ENCODE measurements around the gene COPE. TPM values are rescaled to one million over a fixed set of nuclear protein-coding genes. Genes with fewer than 3 reads are reported as not detected.

COPE gene
- total RNA-seq, 1 donor from 2014 or later = 141 TPM

GRCh38 chr19:18900700-18901481, 18.3 kb downstream of the COPE start:
- no peak for TF ChIP-seq CTCF (IDR thresholded peaks at IDR 0.05)
- intact Hi-C loops (cut with DNase I) = no loop called here
- Histone ChIP-seq H3K27me3 (peaks cover 7% of the 10 kb centered on the region), H3K9me3 (no peaks in the 10 kb centered on the region), H3K36me3 (peaks cover 57% of the 10 kb centered on the region), H3K27ac (no peak overlapping the region), H3K4me1 (no peaks in the 10 kb centered on the region), H3K4me3 (no peak overlapping the region)
- ATAC-seq (no peak), DNase-seq (peak; percentile 52)

GRCh38 chr19:18899624-18900560, 19.3 kb downstream of the COPE start:
- Histone ChIP-seq H3K9me3 (no peaks in the 10 kb centered on the region), H3K36me3 (peaks cover 47% of the 10 kb centered on the region), H3K27me3 (peaks cover 15% of the 10 kb centered on the region), H3K27ac (no peak overlapping the region), H3K4me1 (peaks cover 2% of the 10 kb centered on the region), H3K4me3 (no peak overlapping the region)
- ATAC-seq = no peak
- no peak for TF ChIP-seq CTCF (IDR thresholded peaks at IDR 0.05)
- intact Hi-C loops (cut with DNase I) = no loop called here
- DNase-seq = no peak

- DNase-seq (no peak), ATAC-seq (no peak)
- Histone ChIP-seq H3K4me3 (no peak overlapping the region), H3K9me3 (no peaks in the 10 kb centered on the region), H3K36me3 (peaks cover 38% of the 10 kb centered on the region), H3K27me3 (peaks cover 24% of the 10 kb centered on the region), H3K27ac (no peak overlapping the region), H3K4me1 (peaks cover 3% of the 10 kb centered on the region)
- no peak for TF ChIP-seq CTCF (IDR thresholded peaks at IDR 0.05)
- intact Hi-C loops (cut with DNase I) = no loop called here
Observed at GRCh38 chr19:18898607-18899408, 20.4 kb downstream of the COPE start.

- TF ChIP-seq CTCF (IDR thresholded peaks at IDR 0.05) = no peak
- Histone ChIP-seq H3K9me3 (no peaks in the 10 kb centered on the region), H3K27ac (no peak overlapping the region), H3K4me3 (no peak overlapping the region), H3K36me3 (peaks cover 32% of the 10 kb centered on the region), H3K4me1 (peaks cover 3% of the 10 kb centered on the region), H3K27me3 (peaks cover 24% of the 10 kb centered on the region)
- ATAC-seq (no peak), DNase-seq (no peak)
- intact Hi-C loops (cut with DNase I) = no loop called here
Observed at GRCh38 chr19:18898081-18898606, 21.0 kb downstream of the COPE start.

Measured in upper lobe of right lung (tissue), 1 donor.